ENCODE measurements around the gene NDEL1. TPM values are rescaled to one million over a fixed set of nuclear protein-coding genes. Genes with fewer than 3 reads are reported as not detected.

NDEL1 gene
- total RNA-seq, 1 donor from 2014 or later: 43.5 TPM

DNA sequence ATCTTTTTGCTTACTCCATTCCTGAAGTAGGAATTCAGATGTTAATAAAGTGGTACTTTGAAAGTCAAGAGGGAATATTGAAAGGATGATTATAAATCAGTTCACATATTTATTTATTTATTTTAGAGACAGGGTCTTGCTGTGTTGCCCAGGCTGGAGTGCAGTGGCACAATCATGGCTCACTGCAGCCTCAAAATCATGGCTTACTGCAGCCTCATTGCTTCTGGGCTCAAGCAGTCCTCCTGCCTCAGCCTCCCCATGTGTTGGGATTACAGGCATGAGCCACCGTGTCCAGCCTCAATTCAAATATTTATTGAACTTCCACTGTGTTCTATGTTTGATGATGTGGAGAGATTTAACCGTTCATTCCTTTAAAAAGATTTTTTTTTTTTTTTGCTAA, 6.6 kb downstream of the NDEL1 start:
- no peaks in the 10 kb centered on the region for H3K27me3 ChIP-seq (ENCODE audit: control insufficient read depth, insufficient read depth, low read length)
- DNase-seq (ENCODE audit: low read depth): no peak
- TF ChIP-seq, protein P1, sequence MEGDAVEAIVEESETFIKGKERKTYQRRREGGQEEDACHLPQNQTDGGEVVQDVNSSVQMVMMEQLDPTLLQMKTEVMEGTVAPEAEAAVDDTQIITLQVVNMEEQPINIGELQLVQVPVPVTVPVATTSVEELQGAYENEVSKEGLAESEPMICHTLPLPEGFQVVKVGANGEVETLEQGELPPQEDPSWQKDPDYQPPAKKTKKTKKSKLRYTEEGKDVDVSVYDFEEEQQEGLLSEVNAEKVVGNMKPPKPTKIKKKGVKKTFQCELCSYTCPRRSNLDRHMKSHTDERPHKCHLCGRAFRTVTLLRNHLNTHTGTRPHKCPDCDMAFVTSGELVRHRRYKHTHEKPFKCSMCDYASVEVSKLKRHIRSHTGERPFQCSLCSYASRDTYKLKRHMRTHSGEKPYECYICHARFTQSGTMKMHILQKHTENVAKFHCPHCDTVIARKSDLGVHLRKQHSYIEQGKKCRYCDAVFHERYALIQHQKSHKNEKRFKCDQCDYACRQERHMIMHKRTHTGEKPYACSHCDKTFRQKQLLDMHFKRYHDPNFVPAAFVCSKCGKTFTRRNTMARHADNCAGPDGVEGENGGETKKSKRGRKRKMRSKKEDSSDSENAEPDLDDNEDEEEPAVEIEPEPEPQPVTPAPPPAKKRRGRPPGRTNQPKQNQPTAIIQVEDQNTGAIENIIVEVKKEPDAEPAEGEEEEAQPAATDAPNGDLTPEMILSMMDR (IDR thresholded peaks at IDR 0.05; ENCODE audit: insufficient read depth, low read length, poor library complexity, severe bottlenecking): no peak
- no peaks in the 10 kb centered on the region for H3K36me3 ChIP-seq (ENCODE audit: control insufficient read depth, insufficient read depth, low read length)
- H3K4me3 ChIP-seq (ENCODE audit: low read depth, low read length): no peak overlapping the region

DNA sequence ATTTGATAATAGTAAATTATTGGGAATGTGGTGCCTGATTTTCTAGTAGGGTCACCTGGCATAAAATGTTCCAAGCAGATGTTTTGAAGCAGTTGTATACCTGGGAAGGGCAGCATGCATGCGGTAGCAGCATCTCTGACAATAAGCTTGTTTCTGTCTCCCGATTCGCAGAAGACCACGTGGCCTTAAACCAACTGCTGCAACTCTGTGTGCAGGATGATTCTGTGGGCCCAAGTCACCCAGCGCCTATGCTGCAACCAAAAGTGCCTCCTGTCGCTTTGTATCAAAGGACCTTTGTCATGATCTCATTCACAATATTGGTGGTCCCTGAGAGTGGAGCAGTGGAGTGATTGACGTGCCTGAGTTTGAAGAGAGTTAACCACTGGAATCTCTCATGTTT, 8.1 kb downstream of the NDEL1 start:
- Histone ChIP-seq H3K36me3 (ENCODE audit: control insufficient read depth, insufficient read depth, low read length) (no peaks in the 10 kb centered on the region), H3K27me3 (ENCODE audit: control insufficient read depth, insufficient read depth, low read length) (no peaks in the 10 kb centered on the region), H3K4me3 (ENCODE audit: low read depth, low read length) (no peak overlapping the region)
- TF ChIP-seq, protein P1 (IDR thresholded peaks at IDR 0.05; ENCODE audit: insufficient read depth, low read length, poor library complexity, severe bottlenecking): no peak
- no peak for DNase-seq (ENCODE audit: low read depth)

DNA sequence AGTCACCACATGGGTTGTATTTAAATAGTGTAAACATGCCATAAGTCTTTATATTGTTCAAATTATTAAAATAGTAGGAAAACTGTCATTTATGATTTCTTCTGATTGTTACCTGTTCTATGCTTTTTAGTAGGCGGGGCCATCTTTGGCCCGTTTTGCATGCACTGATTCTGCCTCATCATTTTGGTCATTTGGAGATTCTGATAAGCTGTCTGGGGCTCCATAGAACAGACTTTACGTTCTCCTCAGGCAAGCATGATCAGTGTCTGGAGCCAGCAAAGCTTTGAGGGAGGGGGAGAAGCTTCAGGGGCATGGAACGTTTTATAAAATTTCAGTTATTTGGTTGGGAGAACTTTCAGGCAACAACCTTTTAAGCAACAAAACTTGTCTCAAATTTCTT, 8.8 kb downstream of the NDEL1 start:
- H3K27me3 ChIP-seq (ENCODE audit: control insufficient read depth, insufficient read depth, low read length): no peaks in the 10 kb centered on the region
- DNase-seq (ENCODE audit: low read depth): no peak
- H3K4me3 ChIP-seq (ENCODE audit: low read depth, low read length): no peak overlapping the region
- H3K36me3 ChIP-seq (ENCODE audit: control insufficient read depth, insufficient read depth, low read length): no peaks in the 10 kb centered on the region
- TF ChIP-seq, protein P1 (IDR thresholded peaks at IDR 0.05; ENCODE audit: insufficient read depth, low read length, poor library complexity, severe bottlenecking): no peak

DNA sequence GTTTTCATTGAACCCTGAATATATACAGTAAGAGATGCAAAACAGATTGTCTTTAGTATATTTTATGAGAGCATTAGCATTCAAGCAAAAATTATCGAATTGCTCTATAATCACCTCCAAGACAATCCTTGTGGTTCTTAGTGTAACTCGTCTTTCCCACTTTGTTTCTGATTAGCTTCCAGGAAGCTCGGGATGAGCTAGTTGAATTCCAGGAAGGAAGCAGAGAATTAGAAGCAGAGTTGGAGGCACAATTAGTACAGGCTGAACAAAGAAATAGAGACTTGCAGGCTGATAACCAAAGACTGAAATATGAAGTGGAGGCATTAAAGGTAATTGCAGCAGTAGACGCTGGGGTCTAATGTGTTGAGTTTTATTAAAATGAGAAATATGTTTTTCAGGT, 9.9 kb downstream of the NDEL1 start:
- no peak for DNase-seq (ENCODE audit: low read depth)
- Histone ChIP-seq H3K27me3 (ENCODE audit: control insufficient read depth, insufficient read depth, low read length) (no peaks in the 10 kb centered on the region), H3K4me3 (ENCODE audit: low read depth, low read length) (no peak overlapping the region), H3K36me3 (ENCODE audit: control insufficient read depth, insufficient read depth, low read length) (no peaks in the 10 kb centered on the region)
- TF ChIP-seq, protein P1 (IDR thresholded peaks at IDR 0.05; ENCODE audit: insufficient read depth, low read length, poor library complexity, severe bottlenecking): no peak

DNA sequence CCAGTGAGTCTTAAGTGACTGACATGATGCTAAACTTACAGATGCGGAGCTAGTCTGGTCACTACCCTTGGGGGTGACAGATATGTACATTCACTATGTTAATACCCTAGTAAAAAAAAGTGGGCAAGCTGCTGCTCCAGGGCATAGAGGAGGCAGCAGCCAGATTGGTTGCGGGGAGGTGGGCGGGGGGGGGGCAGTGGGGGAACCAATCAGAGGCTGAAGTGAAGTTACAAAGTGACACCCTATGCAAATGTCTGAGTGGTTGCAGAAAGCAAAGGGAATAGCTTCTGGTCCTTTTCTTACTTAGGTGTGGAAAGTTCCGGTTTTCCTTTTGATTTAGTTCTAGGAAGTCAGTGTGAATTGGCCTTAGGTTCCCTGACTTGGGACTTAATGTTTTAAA, 12.1 kb downstream of the NDEL1 start:
- no peaks in the 10 kb centered on the region for H3K36me3 ChIP-seq (ENCODE audit: control insufficient read depth, insufficient read depth, low read length)
- TF ChIP-seq, protein P1 (IDR thresholded peaks at IDR 0.05; ENCODE audit: insufficient read depth, low read length, poor library complexity, severe bottlenecking): no peak
- H3K4me3 ChIP-seq (ENCODE audit: low read depth, low read length): no peak overlapping the region
- no peak for DNase-seq (ENCODE audit: low read depth)
- H3K27me3 ChIP-seq (ENCODE audit: control insufficient read depth, insufficient read depth, low read length): no peaks in the 10 kb centered on the region

DNA sequence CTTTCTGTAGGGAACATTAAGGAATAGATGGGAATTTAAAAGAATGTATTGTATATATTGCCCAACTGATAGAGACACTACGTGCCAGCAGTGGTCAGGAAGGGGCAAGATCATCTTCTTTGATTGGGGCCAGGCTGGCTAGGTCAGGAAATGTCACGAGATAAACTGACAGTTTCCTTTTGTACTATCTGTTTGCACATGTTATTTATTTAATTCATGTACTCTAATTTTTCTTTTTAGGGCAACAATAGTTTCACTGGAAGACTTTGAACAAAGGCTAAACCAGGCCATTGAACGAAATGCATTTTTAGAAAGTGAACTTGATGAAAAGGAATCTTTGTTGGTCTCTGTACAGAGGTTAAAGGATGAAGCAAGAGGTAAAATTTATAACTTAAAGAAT, 12.6 kb downstream of the NDEL1 start:
- DNase-seq (ENCODE audit: low read depth): no peak
- H3K27me3 ChIP-seq (ENCODE audit: control insufficient read depth, insufficient read depth, low read length): no peaks in the 10 kb centered on the region
- TF ChIP-seq, protein P1 (IDR thresholded peaks at IDR 0.05; ENCODE audit: insufficient read depth, low read length, poor library complexity, severe bottlenecking): no peak
- no peaks in the 10 kb centered on the region for H3K36me3 ChIP-seq (ENCODE audit: control insufficient read depth, insufficient read depth, low read length)
- no peak overlapping the region for H3K4me3 ChIP-seq (ENCODE audit: low read depth, low read length)

All from kidney epithelial cell (primary cell).